Suprapubic skin (tissue), 3 donors: ENCODE data around the gene BRK1.

ENCODE experiments used
- CTCF ChIP-seq, 2 donors: fragments of 200-600 bp in 1 of 2; fragments of 450-650 bp in 1 of 2; sonication (generic) in 1 of 2; IDR thresholded peaks; one replicate each; pipeline ENCODE4 v1.5.1; 2016 to 2019; ENCODE audit warnings: antibody characterized with exemption in 2 of 2, mild to moderate bottlenecking in 1 of 2, moderate library complexity in 1 of 2
- POLR2A ChIP-seq, 2 donors: fragments of 450-650 bp; IDR thresholded peaks; one replicate each; pipeline ENCODE4 v1.6.1; 2017; ENCODE audit warnings: antibody characterized with exemption in 2 of 2, mild to moderate bottlenecking in 2 of 2, moderate library complexity in 2 of 2

DNA sequence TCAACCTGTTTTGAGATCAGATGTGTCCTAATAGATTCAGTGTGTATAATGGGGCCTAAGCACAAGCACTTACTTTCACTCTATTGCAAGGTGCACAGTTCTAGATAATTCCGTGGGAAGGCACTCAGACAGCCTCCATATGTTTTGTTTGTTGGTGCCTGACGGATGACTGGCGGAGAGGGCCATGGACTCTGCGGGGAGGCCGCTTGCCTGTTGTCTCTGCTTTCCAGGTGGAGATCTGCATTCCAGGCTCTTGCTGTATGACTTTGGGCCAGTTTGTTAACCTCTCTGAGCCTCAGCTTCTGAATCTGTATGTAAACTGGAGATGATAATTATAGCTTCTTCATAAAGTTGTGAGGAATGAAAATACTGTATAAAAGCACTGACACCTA is 50.7 kb downstream of the BRK1 start:
- TF ChIP-seq POLR2A (IDR thresholded peaks at IDR 0.05): no peak
- no peak for TF ChIP-seq CTCF (IDR thresholded peaks at IDR 0.05)
